Upper lobe of left lung (tissue), 6 donors: Measurements from ENCODE around the gene ANKLE1. TPM values are rescaled to one million over a fixed set of nuclear protein-coding genes. Genes with fewer than 3 reads are reported as not detected.

Experiments used
- ATAC-seq, 2 donors: fragments of 200-7000 bp; cut with Tn5 transposase; one replicate each; pipeline ENCODE4 v1.9.1; 2022; ENCODE audit warnings: mild to moderate bottlenecking in 2 of 2, moderate library complexity in 2 of 2; ENCODE audit not compliant: low FRiP score in 2 of 2
- DNase-seq, 2 donors: peaks; one replicate each; pipeline ENCODE4 v3.0.0-alpha.2; 2019 to 2020
- H3K27ac ChIP-seq, 4 donors: fragments of 200-600 bp; sonication (generic); one replicate each; pipeline ENCODE4 v1.5.1; 2016 to 2019
- H3K27me3 ChIP-seq, 4 donors: fragments of 200-600 bp; sonication (generic); one replicate each; pipeline ENCODE4 v1.5.1; 2017 to 2019
- H3K36me3 ChIP-seq, 4 donors: fragments of 200-600 bp; sonication (generic); one replicate each; pipeline ENCODE4 v1.5.1; 2016 to 2019
- H3K4me1 ChIP-seq, 4 donors: fragments of 200-600 bp; sonication (generic); one replicate each; pipeline ENCODE4 v1.5.1; 2018 to 2019
- H3K4me3 ChIP-seq, 4 donors: fragments of 200-600 bp; sonication (generic); one replicate each; pipeline ENCODE4 v1.5.1; 2017 to 2019; ENCODE audit warnings: mild to moderate bottlenecking in 2 of 4, moderate library complexity in 1 of 4
- H3K9me3 ChIP-seq, 4 donors: fragments of 200-600 bp; sonication (generic); one replicate each; pipeline ENCODE4 v1.5.1; 2018 to 2019
- EP300 ChIP-seq, 4 donors: sonication (generic); formaldehyde crosslinking; IDR thresholded peaks; one replicate each; pipeline ENCODE4 v1.5.1; 2017; ENCODE audit warnings: antibody characterized with exemption in 4 of 4, control low read depth in 2 of 4
- POLR2A ChIP-seq, 4 donors: fragments of 450-650 bp; IDR thresholded peaks; one replicate each; pipeline ENCODE4 v1.5.1; 2016 to 2017; ENCODE audit warnings: antibody characterized with exemption in 4 of 4, mild to moderate bottlenecking in 2 of 4
- POLR2AphosphoS5 ChIP-seq, 2 donors: sonication (generic); formaldehyde crosslinking; IDR thresholded peaks; one replicate each; pipeline ENCODE4 v1.5.1; 2017; ENCODE audit warnings: antibody characterized with exemption in 2 of 2
- WGBS, 2 donors: methylation state at CpG; one replicate each; pipeline ENCODE4 v1.1.5; 2017 to 2018; 5-methylcytosine and 5-hydroxymethylcytosine counted together
- total RNA-seq, 6 donors: library from RNA; depleted of rRNA in 4 of 6; stranded (reverse); fragments of >200 nt in 4 of 6; gene quantifications; one replicate each; pipeline versions ENCODE4 v1.1.0 to v1.2.1, GENCODE V29; 2016 to 2021
- TF ChIP-seq, protein P1 (sequence below), 6 experiments: fragments of 450-650 bp in 4 of 6; fragments of 200-600 bp in 2 of 6; sonication (generic) in 2 of 6; IDR thresholded peaks; one replicate each; pipeline ENCODE4 v1.5.1; 2016 to 2019; ENCODE audit warnings: antibody characterized with exemption in 6 of 6
- donor health status: DM: no; HTN: no; CAD: no; lungs with moderate emphysema.
- donor health status: DM: no; HTN: yes; CAD: no; lungs with severe emphysema.

ANKLE1 gene
- total RNA-seq, 6 donors from 2014 or later, result 0.57 to 13.6 (median 1.4) TPM

DNA sequence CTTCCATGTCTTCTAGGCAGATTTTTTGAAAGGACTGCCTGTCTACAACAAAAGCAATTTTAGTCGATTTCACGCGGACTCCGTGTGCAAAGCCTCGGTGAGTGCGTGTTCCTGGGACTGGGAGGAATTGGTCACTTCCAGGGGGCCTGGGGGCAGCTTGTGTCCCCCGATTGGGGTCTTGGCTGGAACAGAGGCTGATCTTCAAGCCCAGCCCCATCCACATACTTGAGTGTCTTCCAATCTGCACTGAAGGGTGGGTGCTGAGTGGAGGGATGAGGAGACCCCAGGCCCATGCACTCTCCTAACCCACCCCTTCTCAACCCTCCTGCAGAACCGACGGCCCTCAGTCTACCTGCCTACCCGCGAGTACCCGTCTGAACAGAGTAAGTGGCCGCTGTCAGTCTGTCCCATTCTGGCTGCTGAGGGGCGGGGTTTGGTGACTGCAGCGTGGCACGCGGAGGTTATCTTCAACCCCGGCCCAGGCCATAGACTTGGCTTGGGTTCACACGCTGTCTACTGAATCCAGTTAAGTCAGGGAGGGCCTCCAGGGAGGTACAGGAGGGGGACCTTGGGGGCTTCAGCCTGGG is 32.4 kb downstream of the ANKLE1 start:
- H3K4me1 ChIP-seq, result peaks cover 12 to 23% (median 18%) of the 10 kb centered on the region in 4 donors
- TF ChIP-seq EP300 (IDR thresholded peaks at IDR 0.05) (no peak), POLR2AphosphoS5 (IDR thresholded peaks at IDR 0.05) (no peak), POLR2A (IDR thresholded peaks at IDR 0.05) (no peak)
- TF ChIP-seq, protein P1, sequence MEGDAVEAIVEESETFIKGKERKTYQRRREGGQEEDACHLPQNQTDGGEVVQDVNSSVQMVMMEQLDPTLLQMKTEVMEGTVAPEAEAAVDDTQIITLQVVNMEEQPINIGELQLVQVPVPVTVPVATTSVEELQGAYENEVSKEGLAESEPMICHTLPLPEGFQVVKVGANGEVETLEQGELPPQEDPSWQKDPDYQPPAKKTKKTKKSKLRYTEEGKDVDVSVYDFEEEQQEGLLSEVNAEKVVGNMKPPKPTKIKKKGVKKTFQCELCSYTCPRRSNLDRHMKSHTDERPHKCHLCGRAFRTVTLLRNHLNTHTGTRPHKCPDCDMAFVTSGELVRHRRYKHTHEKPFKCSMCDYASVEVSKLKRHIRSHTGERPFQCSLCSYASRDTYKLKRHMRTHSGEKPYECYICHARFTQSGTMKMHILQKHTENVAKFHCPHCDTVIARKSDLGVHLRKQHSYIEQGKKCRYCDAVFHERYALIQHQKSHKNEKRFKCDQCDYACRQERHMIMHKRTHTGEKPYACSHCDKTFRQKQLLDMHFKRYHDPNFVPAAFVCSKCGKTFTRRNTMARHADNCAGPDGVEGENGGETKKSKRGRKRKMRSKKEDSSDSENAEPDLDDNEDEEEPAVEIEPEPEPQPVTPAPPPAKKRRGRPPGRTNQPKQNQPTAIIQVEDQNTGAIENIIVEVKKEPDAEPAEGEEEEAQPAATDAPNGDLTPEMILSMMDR (IDR thresholded peaks at IDR 0.05), result no peak

DNA sequence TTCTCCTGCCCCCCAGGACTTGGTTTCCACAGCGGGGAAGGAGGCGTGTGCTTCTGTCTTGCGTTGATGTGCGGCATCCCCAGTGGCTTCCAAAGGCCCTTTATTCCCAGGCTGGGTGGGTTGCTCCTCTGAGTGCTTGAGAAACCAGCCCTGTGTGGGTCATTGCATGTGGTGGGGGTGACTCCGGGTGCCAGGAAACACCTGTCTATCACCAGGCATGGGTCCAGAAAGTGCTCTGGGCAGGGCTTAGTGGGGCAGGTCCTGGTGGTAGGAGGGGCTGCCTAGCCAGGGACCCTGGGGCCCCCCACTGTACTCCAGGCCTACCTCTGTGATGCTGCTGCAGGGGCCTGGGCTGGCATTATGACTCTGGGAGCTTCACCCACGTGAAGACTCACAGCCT is 37.3 kb downstream of the ANKLE1 start:
- ATAC-seq, result no peak
- no peak for TF ChIP-seq POLR2A (IDR thresholded peaks at IDR 0.05)
- TF ChIP-seq, protein P1 (IDR thresholded peaks at IDR 0.05), result no peak
- TF ChIP-seq EP300 (IDR thresholded peaks at IDR 0.05), result no peak
- TF ChIP-seq POLR2AphosphoS5 (IDR thresholded peaks at IDR 0.05), result no peak

More for the DNA sequence above, 32.4 kb downstream of the ANKLE1 start:
- H3K4me3 ChIP-seq, result no peak overlapping the region
- H3K27me3 ChIP-seq, result no peaks in the 10 kb centered on the region
- no peak for DNase-seq
- H3K27ac ChIP-seq, result no peak overlapping the region
- 93 to 95% methylated on average over 13 to 19 of the region's 19 CpGs for WGBS, 2 donors
- no peaks in the 10 kb centered on the region for H3K9me3 ChIP-seq
- no peak for ATAC-seq
- H3K36me3 ChIP-seq, result peaks cover 10 to 55% (median 30%) of the 10 kb centered on the region in 4 donors

DNA sequence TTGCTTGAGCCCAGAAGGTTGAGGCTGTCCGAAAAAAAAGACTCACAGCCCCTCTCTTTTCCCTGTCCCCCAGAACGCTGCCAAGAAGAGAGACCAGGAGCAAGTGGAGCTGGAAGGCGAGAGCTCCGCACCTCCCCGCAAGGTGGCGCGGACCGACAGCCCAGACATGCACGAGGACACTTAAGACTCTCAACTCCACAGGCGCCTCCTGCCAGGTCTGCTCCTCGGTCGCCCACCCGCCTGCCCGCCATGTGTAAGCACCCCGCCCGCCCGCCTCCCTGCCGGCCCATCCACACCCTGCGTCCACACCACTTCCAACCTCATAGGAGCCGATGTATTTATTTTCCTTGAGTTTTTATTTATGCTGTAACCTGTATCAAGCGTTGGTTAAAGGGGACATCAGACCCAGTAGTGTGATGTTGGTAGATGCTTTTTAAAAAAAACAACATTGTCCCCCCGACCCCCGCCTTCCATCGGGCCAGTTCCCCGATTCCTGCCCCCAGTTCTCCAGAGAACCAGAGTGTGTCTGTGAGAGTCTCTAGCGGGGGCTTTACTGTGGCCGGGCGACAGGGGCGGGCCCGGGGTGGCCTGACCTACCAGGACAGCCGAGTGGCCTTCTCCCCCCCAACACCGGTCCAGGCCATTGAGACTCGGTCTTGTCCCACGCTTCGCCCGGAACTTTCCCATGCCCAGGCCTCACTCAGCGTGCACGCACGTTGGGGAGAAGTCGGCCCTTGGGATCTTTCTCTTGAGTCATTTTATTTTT is 38.0 kb downstream of the ANKLE1 start:
- Histone ChIP-seq H3K4me1 (peaks cover 0 to 10% (median 0%) of the 10 kb centered on the region in 4 donors), H3K27me3 (no peaks in the 10 kb centered on the region), H3K9me3 (no peaks in the 10 kb centered on the region), H3K27ac (no peak overlapping the region), H3K4me3 (no peak overlapping the region), H3K36me3 (peaks cover 17 to 63% (median 43%) of the 10 kb centered on the region in 4 donors)
- DNase-seq (peak in 1 of 2 donors; percentile 82), ATAC-seq (no peak)
- WGBS, 2 donors, result 92 to 96% methylated on average over 40 of the region's 40 CpGs
- TF ChIP-seq, protein P1 (IDR thresholded peaks at IDR 0.05), result no peak
- TF ChIP-seq POLR2AphosphoS5 (IDR thresholded peaks at IDR 0.05), result no peak
- no peak for TF ChIP-seq POLR2A (IDR thresholded peaks at IDR 0.05)
- TF ChIP-seq EP300 (IDR thresholded peaks at IDR 0.05), result no peak

More for the DNA sequence above, 37.3 kb downstream of the ANKLE1 start:
- H3K36me3 ChIP-seq, result peaks cover 21 to 70% (median 50%) of the 10 kb centered on the region in 4 donors
- H3K4me3 ChIP-seq, result no peak overlapping the region
- H3K9me3 ChIP-seq, result no peaks in the 10 kb centered on the region
- WGBS, 2 donors, result 62 to 100% methylated on average over 2 to 6 of the region's 6 CpGs
- no peak for DNase-seq
- peaks cover 0 to 8% (median 0%) of the 10 kb centered on the region in 4 donors for H3K4me1 ChIP-seq
- H3K27ac ChIP-seq, result no peak overlapping the region
- no peaks in the 10 kb centered on the region for H3K27me3 ChIP-seq

DNA sequence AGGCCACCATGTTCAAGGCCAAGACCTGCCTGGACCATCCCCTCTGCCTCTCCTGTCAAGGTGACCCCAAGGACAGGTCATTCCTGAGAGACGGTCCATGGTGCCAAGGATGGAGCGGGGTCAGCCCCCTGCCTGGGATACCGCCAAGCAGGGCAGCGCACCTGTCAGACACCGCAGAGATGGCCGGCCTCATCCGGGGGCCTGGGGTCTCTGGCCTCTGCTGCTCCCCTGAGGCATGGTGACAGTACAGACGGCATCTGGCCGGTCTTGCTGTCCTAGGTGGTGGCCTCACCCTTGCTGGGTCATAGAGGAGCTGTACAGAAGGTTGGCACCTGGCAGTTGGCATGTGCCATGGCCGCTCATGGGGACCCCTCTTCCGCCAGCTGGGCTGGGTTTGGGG is 38.7 kb downstream of the ANKLE1 start:
- Histone ChIP-seq H3K4me3 (no peak overlapping the region), H3K9me3 (no peaks in the 10 kb centered on the region), H3K27me3 (no peaks in the 10 kb centered on the region), H3K4me1 (peaks cover 0 to 10% (median 0%) of the 10 kb centered on the region in 4 donors), H3K36me3 (peaks cover 17 to 59% (median 40%) of the 10 kb centered on the region in 4 donors), H3K27ac (no peak overlapping the region)
- ATAC-seq (no peak), DNase-seq (no peak)
- TF ChIP-seq POLR2AphosphoS5 (IDR thresholded peaks at IDR 0.05) (no peak), POLR2A (IDR thresholded peaks at IDR 0.05) (no peak), EP300 (IDR thresholded peaks at IDR 0.05) (no peak)
- TF ChIP-seq, protein P1 (IDR thresholded peaks at IDR 0.05), result no peak
- 87 to 100% methylated on average over 1 to 10 of the region's 11 CpGs for WGBS, 2 donors
